Epithelial cell of proximal tubule (primary cell): ENCODE data around the gene RAB11B. TPM values are rescaled to one million over a fixed set of nuclear protein-coding genes. Genes with fewer than 3 reads are reported as not detected.

ENCODE experiments used
- DNase-seq: peaks from one replicate; pipeline ENCODE4 v3.0.0-alpha.2; 2011; ENCODE audit warnings: low read depth
- H3K4me3 ChIP-seq: 2 replicates; pipeline ENCODE4 v1.5.1; 2011; ENCODE audit warnings: low read depth, mild to moderate bottlenecking, low read length
- CTCF ChIP-seq: conservative IDR thresholded peaks from 2 replicates; pipeline ENCODE4 v1.5.1; 2012; ENCODE audit warnings: low read depth, mild to moderate bottlenecking, low read length
- total RNA-seq: library from RNA; depleted of rRNA; stranded (reverse); fragments of >200 nt; gene quantifications from 2 replicates; pipeline ENCODE4 v1.2.3, GENCODE V29; 2015

RAB11B gene
- total RNA-seq, 1 donor from 2014 or later = 23.3 TPM

GRCh38 chr19:8396185-8396562 is 6.0 kb downstream of the RAB11B start:
- no peak for DNase-seq
- no peak overlapping the region for H3K4me3 ChIP-seq
- no peak for TF ChIP-seq CTCF

- H3K4me3 ChIP-seq = no peak overlapping the region
- DNase-seq = no peak
- peak; percentile 70 for TF ChIP-seq CTCF
Observed at GRCh38 chr19:8396563-8397203, 6.5 kb downstream of the RAB11B start.

GRCh38 chr19:8397271-8397670 is 7.1 kb downstream of the RAB11B start:
- DNase-seq = no peak
- no peak for TF ChIP-seq CTCF
- no peak overlapping the region for H3K4me3 ChIP-seq

- DNase-seq = no peak
- TF ChIP-seq CTCF = no peak
- no peak overlapping the region for H3K4me3 ChIP-seq
Observed at GRCh38 chr19:8397746-8398310, 7.7 kb downstream of the RAB11B start.

- no peak for DNase-seq
- no peak for TF ChIP-seq CTCF
Observed at GRCh38 chr19:8398311-8398771, 8.2 kb downstream of the RAB11B start.

GRCh38 chr19:8399681-8400188 is 9.6 kb downstream of the RAB11B start:
- H3K4me3 ChIP-seq = no peak overlapping the region
- TF ChIP-seq CTCF = no peak
- no peak for DNase-seq

More at GRCh38 chr19:8398311-8398771, 8.2 kb downstream of the RAB11B start:
- H3K4me3 ChIP-seq = no peak overlapping the region

- H3K4me3 ChIP-seq = no peak overlapping the region
- no peak for TF ChIP-seq CTCF
- no peak for DNase-seq
Observed at GRCh38 chr19:8401981-8402411, 11.8 kb downstream of the RAB11B start.
